C4-2B (cell line): ENCODE measurements around the gene NEK1.
"Not testable (repeated sequence)": the region's sequence is repeated elsewhere in the genome, so short reads cannot be mapped to it uniquely, and the experiment has no call there.

Source experiments
- H3K27ac ChIP-seq: fragments of 450-650 bp; 2 replicates; pipeline ENCODE4 v1.5.1; 2017
- CTCF ChIP-seq: fragments of 450-650 bp; conservative IDR thresholded peaks from 2 replicates; pipeline ENCODE4 v1.5.1; 2017; ENCODE audit warnings: mild to moderate bottlenecking
- ZFX ChIP-seq: fragments of 450-650 bp; IDR thresholded peaks from 2 replicates; pipeline ENCODE4 v1.6.1; 2017

The NEK1 gene

GRCh38 chr4:169626331-169627282 is 14.2 kb upstream of the NEK1 start:
- no peak for TF ChIP-seq CTCF
- no peak for TF ChIP-seq ZFX
- no peak overlapping the region for H3K27ac ChIP-seq

GRCh38 chr4:169625886-169626285 is 13.5 kb upstream of the NEK1 start:
- TF ChIP-seq ZFX: no peak
- TF ChIP-seq CTCF: no peak
- H3K27ac ChIP-seq: no peak overlapping the region

- H3K27ac ChIP-seq: not testable (repeated sequence)
Measured at GRCh38 chr4:169624012-169624411, 11.6 kb upstream of the NEK1 start.

- TF ChIP-seq ZFX: no peak
- TF ChIP-seq CTCF: no peak
- no peak overlapping the region for H3K27ac ChIP-seq
Measured at GRCh38 chr4:169622566-169622965, 10.2 kb upstream of the NEK1 start.

DNA sequence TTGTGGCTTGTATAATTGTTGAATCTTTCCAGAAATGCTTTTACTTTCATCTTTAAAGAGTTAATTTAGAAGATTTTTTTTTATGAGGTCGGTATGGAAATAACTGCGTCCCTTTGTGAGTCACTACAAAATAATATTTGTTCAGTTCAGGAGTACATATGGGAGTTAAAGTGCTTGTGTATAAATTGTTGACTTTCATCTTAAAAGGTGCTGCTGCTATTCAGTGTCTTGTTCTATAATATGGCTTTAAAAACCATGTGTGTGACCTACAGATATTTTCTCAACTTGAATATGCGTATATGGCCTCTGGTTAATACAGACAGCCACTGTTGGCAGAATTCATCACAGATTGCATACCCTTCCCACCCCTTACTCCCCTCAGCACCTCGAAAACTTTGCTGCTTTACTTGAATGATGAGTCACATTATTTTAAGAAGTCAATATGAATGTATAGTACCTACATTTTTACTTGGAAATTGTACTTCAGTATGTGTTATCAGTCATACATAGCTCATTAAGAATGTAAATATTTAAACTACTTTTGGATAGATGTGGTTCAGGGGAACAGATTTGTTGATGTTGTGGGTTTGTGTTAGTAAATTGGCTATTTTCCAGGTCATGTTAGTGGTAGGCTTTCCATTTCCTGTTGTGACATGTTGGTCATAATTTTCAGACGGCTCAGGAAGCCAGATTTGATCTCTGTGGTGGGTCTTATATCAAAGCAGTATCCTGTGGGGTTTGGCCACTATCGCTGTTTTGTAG is 9.5 kb upstream of the NEK1 start:
- H3K27ac ChIP-seq: no peak overlapping the region
- TF ChIP-seq ZFX (no peak), CTCF (no peak)

GRCh38 chr4:169620880-169621248 is 8.5 kb upstream of the NEK1 start:
- H3K27ac ChIP-seq: peak overlapping the region; percentile 87
- TF ChIP-seq ZFX: no peak
- no peak for TF ChIP-seq CTCF

GRCh38 chr4:169619958-169620879 is 7.8 kb upstream of the NEK1 start, which contains the start of gene CLCN3:
Gene CLCN3 (plus strand): TSS chr4:169620578. CDS start chr4:169635929, 15,351 bp downstream.
- no peak for TF ChIP-seq ZFX
- TF ChIP-seq CTCF: no peak
- peak within 1 kb of the TSS; percentile 87 for H3K27ac ChIP-seq
